Stimulated activated CD8-positive, alpha-beta memory T cell treated with anti-CD3 and anti-CD28 coated beads, Interleukin-4, amount 100 ng/mL, for 48 hours (primary cell): ENCODE data around the gene GPR157.
"Not testable (repeated sequence)": the region's sequence is repeated elsewhere in the genome, so short reads cannot be mapped to it uniquely, and the experiment has no call there.

ENCODE experiments used
- DNase-seq: peaks from one replicate; pipeline ENCODE4 v3.0.0-alpha.2; 2020

Gene GPR157, protein sequence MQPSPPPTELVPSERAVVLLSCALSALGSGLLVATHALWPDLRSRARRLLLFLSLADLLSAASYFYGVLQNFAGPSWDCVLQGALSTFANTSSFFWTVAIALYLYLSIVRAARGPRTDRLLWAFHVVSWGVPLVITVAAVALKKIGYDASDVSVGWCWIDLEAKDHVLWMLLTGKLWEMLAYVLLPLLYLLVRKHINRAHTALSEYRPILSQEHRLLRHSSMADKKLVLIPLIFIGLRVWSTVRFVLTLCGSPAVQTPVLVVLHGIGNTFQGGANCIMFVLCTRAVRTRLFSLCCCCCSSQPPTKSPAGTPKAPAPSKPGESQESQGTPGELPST

DNA sequence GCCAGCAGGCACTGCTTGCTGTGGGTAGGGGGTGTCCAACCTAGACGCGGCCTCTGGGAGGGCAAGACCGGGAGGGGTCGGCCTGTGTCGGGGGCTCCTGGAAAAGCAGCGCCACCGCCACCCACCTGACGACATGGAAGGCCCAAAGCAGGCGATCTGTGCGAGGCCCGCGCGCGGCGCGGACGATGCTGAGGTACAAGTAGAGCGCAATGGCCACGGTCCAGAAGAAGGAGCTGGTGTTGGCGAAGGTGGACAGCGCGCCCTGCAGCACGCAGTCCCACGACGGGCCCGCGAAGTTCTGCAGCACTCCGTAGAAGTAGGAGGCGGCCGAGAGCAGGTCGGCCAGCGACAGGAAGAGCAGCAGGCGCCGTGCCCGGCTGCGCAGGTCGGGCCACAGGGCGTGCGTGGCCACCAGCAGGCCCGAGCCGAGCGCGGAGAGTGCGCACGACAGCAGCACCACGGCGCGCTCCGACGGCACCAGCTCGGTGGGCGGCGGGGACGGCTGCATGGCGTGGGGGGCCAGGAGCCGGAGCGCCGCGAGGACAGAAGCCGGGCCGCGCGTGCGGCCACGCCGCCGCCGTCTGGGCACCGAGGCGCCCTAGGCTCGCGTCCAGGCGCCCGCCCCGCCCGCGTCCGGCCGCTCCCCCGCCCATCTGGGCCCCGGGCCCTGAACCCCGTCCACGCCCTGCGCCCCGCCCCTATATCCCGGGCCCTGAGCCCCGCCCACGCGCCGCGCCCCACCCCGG is at the start of gene GPR157:
Gene GPR157 (minus strand): TSS at position 583 of the 746 bp plus-strand sequence. CDS start 75 bp downstream, at position 508.
- DNase-seq = peak; percentile 87

DNA sequence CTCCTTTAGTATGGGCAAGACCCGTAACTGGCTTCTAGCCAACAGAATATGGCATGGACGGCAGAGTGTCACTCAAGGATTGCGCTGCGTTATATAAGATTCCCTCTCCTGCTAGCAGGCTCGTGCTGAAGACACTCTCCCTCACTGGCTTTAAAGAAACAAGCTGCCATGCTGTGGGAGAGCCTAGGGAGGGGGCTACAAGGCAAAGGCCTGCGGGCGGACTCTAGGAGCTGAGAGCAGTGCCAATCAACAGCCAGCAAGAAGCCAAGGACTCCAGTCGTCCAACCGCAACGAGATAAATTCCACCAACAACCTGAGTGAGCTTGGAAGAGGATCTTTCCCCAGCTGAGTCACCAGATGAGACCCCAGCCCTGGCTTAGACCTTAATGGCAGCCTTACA is 45.9 kb upstream of the GPR157 start:
- DNase-seq = no peak

DNA sequence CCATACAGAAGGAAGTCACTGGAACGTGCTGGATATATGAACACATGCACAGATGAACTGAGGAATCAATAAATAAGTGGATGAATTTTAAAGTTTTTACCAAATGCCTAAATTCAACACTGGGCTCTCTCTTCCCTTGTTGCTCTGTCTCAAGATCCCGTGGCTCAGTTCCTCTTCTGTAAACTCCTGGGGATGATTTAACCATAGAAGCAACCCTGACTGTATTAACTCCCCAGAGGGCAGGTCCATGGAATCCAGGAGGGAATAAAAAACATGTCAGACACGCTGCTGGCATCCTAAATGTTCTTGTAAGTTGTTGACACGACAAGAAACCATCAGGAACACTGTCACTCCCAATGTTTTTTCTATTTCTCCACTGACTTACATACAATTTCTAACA is 45.3 kb upstream of the GPR157 start:
- DNase-seq = no peak

DNA sequence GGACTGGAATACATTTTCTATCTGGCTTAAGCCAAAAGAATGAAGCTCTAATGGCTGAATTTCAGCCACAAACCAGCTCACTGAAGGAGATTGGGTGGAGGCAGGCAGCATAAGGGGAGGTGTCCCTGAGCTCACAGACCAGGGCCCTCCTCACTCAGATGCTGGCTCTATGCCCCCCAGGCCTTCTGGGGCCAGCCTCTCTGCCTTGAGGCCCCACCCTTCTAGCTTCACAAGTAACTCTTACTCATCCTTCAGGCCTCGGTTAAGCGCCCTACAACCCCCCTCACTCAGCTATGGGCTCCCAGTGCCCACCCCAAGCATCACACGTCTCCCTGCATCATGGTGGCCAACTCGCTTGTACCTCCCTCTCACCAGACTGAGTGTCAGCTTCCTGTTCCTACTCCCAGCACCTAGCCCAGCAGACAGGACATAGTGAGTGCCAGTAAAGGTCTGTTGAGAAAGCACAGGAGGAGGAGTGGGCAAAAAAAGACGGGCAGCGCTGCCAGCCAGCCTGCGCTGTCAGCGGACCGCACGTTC is 40.8 kb upstream of the GPR157 start:
- no peak for DNase-seq

DNA sequence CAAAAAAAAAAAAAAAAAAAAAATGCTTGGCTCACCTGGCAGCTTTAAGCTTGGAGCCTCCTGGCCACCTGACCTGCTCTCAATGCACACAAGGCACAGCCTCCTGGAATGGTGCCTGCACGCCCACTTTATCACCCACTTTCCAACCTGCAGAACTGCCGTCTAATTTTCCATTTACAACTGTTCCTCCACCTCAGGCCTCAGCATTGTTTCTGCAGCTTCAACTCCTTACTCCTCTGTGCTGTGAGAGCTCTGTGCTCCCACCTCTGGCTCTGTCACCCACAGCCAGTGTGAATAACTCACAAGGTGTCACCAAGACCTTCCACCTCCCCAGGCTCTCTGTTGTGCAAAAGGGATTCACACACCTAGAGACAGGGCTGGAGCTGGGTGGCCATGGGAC is 38.7 kb upstream of the GPR157 start:
- no peak for DNase-seq

DNA sequence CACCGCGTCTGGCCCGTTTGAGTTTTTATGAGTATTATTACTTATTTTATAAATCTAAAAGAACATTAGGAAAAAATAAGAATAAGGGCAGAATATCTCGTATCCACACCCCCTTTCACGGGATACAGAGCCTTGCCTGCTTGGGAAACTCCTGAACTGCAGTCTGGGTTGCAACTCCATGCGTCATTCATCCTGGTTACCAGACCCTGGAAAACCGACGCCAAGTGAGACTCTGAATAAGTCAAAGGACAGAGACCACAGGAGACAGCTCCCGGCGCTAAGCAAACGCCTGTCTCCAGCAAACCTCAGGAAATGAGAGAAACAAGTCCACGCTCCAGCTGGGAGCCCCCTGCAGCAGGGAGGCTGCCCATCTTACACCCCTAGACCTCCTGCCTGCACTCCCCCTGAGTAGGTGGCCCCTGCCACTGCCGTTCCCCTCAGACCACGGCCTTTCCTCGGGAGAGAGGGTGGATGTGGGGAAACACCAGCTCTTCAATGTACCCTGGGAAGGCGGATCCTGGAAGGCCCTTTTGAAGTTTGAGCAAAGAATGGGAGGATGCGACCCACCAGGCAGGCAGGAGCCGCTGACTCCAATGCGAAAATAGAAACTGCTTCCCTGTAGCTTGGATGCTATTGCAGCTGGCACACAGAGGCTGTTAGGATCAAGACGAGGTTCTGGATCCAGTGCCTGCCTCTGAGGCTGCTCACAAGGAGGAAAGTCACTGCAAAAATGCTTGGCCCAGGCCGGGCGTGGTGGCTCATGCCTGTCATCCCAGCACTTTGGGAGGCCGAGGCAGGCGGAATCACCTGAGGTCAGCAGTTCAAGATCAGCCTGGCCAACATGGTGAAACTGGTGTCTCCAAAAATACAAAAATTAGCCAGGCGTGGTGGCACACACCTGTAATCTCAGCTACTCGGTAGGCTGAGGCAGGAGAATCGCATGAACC is 37.7 kb upstream of the GPR157 start:
- DNase-seq = no peak

DNA sequence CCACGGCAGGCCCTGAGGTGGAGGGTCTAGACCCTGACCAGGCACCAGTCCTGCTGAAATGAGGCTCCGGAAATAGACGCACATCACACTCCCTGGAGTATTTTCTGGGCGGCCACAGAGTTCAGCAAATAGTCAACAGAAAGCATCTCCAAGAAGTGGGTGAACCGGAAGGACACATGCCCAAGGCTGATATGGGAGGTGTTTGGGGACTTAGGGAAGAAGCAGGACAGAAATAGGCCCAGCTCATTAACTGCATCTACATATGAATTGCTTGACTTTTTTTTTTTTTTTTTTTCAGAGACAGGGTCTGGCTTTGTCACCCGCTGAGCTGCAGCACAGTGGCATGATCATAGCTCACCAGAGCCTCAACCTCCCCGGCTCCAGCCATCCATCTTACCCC is 36.5 kb upstream of the GPR157 start:
- no peak for DNase-seq

DNA sequence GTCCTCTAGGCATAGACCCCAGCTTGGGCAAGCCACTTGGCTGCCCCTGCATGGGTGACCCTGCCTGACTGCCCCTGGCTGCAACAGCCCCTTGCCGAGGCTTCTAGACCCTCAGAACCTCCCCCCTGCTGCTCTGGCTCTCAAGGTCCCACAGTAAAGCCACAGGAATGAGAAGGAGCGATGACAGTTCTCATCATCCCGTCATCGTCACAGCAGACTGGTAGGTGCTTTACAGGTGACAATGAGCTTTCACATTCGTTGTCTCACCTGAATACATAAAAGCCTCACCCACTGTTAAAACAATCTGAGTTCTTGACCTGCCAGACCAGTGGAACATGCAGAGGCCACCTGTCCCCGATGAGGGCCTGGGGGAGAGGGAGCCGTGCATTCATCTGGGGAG is 36.0 kb upstream of the GPR157 start:
- no peak for DNase-seq

DNA sequence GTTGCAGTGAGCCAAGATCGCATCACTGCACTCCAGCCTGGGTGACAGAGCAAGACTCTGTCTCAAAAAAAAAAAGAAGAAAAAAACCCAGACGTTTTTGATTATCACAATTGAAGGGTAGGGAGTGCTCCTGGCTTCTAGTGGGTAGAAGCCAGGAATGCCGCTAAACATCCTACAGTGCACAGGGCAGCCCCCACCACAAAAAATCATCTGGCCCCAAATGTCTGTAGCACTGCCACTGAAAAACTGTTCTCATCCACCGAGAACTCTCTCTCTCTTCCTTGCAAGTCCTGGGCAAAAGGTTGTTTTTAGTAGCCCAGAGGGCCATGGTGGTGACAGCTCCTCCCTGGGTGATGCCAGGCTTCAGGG is 35.6 kb upstream of the GPR157 start:
- DNase-seq = no peak

DNA sequence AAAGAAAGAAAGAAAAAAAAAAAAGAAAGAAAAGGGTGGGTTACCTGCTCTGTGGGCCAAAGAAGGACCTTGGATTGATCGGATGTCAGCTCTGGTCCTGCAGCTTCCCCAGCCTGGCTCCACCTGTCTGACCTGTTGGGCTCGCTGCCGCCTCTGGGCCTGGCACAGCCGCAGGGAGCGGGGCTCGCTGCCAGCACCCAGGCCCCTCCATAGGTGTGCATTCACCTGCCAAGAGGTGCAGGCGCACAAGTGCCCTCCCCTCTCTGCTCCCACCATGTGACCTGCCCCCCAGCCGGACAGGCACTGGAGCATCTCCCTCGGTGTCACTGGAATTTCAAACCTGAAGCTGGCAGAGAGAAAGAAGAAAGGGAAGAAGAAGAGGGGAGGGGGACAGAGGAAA is 33.1 kb upstream of the GPR157 start:
- DNase-seq = no peak

DNA sequence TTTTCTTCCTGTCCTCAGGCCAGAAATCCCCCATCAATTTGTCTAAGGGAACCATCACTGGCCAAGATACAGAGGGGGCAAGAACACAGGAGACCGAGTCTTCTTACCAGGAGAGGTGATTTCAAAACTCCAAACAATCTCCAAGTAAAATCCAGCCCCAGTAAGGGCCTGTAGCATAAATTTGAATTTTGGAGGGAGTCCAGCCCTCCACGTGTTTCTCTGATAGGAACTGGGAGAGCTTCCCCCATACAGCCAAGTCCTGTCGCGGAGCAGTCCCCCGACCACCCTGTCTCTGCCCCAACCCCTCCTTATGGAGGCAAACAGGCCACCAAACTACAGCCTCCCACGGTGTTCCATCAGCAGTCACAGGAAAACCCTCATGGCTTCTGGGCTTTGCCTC is 32.4 kb upstream of the GPR157 start:
- no peak for DNase-seq

DNA sequence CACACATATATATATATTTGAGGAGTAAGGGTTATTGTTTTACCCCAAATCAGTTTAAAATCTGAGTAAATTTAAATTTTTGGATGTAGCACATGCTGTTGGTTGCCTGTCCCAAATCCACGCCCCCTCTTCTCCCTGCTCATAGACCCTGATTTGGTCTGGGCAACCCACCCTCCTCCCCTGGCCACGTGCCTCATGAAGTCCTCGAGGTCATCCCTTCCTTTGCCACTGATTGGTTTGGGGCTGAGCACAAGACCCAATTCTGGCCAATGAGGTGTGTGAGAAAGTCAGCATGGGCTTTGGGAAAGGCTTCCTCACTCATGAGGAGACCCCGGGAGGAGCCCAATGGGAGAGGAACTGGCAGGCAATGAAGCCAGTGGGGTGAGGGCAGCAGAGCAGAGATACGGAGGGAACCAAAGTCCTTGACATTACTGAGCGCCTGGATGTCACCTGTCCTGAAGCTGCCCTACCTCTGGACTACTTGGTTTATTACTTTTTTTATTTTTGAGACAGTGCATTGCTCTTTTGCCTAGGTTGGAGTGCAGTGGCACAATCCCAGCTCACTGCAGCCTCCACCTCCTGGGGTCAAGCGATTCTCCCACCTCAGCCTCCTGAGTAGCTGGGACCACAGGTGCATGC is 31.3 kb upstream of the GPR157 start:
- DNase-seq = no peak

DNA sequence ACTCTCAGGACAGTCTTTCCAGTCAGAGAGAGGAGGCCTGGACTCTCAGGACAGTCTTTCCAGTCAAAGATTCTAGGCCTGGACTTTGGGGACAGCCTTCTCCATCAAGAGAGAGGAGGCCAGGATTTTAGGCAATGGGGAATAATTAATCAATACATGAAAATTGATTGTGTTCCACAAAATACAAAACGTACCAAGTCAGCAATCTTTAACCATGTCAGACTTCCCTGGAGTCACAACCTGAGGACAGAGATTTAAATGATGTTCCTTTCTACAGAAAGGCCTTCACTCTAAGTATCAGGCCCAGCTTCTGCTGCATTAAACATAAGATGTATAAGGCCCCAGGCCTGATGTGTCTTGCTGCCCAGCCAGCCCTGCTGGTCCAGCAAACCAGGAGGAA is 27.0 kb upstream of the GPR157 start:
- no peak for DNase-seq

DNA sequence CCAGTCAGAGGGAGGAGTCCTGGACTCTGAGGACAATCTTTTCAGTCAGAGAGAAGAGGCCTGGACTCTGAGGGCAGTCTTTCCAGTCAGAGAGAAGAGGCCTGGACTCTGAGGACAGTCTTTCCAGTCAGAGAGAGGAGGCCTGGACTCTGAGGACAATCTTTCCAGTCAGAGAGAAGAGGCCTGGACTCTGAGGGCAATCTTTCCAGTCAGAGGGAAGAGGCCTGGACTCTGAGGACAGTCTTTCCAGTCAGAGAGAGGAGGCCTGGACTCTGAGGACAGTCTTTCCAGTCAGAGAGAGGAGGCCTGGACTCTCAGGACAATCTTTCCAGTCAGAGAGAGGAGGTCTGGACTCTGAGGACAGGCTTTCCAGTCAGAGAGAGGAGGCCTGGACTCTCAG is 26.5 kb upstream of the GPR157 start:
- DNase-seq = not testable (repeated sequence)

DNA sequence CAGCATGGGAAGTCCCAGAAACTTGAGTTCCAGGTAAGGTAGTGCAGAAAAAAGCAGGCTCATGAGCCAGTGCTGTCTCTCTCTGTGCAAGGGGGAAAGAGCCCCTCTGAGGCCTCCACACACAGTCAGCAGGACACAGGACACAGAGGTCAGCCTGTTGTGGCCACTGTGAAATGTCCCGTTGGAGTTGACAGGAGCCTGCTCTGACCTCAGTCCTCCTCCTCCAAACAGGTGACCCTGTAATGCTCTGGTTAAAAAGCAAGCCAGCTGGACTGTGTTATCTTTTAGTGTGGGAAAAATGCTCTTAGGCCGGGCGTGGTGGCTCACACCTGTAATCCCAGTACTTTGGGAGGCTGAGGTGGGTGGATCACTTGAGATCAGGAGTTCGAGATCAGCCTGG is 24.2 kb upstream of the GPR157 start:
- DNase-seq = no peak

DNA sequence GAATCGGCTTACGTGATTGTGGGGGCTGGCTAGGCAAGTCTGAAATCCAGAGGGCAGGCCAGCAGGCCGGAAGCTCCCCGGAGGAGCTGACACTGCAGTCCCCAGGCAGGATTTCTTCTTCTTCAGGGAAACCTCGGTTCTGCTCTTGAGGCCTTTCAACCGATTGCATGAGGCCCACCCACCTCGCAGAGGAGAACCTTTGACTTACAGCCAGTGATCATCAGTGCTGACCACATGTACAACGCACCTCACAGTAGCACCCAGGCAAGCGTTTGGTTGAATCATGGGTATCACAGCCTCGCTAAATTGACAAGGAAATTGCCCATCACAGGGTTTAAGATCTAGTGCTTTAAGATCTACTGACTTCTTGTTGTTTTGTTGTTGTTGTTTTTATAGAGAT is 23.6 kb upstream of the GPR157 start:
- no peak for DNase-seq

DNA sequence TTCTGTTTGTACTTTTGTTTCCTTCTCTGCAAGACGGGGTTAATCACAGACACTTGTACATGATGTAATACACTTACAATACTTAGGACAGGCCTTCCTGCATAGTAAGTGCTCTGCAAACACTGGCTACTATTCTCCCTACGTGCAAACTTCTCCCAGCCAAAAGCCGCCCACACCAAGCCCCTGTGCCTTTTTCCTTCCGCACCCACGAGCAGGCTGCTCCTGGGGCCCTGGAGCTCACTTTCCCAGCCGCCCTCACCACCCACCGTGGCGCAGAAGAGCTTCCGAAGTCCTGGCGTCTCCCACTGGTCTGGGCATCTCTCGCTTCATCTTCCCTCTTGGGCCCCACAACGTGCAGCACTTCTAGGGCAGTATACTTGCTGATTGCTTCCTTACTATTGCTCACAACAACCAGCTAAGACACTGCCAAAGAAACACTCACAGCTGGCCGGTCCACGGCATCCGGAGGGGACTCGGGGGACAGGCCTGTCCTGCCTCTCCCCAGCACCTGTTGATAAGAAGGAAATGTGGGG is 22.5 kb upstream of the GPR157 start:
- no peak for DNase-seq

DNA sequence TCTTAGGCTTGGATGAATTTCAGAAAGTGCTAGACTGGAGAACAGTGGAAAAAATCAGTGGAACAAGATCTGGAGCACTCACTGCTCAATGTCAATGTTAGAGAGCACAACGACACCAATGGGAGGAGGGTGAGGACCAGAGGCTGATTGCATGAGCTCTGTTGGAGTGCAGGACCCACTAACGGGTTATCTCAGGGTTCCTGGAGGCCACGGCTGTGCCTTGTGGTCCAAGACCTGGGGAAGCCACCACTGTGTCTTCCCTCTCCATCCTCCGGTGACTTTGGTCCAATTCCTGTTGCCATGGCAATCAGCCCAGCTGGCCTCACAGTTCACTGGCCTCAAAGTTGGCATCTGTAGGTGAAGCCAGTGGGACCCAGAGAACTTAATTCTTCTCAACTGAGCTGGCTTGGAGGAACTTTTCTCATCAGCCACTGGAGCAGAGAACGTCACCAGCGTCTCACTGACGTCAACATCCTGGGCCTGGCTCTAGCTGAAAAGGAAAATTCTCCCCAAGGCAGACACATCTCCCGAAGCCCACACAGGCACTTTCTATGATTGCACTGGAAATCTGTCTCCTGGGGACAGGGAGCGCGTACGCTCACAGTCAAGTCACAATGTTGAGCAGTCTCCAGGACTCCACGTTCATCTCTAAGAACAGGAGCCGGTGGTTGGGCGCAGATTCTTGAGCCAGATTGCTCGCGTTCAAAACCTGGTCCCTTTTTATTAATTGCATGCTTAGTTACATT is 21.9 kb upstream of the GPR157 start:
- no peak for DNase-seq

DNA sequence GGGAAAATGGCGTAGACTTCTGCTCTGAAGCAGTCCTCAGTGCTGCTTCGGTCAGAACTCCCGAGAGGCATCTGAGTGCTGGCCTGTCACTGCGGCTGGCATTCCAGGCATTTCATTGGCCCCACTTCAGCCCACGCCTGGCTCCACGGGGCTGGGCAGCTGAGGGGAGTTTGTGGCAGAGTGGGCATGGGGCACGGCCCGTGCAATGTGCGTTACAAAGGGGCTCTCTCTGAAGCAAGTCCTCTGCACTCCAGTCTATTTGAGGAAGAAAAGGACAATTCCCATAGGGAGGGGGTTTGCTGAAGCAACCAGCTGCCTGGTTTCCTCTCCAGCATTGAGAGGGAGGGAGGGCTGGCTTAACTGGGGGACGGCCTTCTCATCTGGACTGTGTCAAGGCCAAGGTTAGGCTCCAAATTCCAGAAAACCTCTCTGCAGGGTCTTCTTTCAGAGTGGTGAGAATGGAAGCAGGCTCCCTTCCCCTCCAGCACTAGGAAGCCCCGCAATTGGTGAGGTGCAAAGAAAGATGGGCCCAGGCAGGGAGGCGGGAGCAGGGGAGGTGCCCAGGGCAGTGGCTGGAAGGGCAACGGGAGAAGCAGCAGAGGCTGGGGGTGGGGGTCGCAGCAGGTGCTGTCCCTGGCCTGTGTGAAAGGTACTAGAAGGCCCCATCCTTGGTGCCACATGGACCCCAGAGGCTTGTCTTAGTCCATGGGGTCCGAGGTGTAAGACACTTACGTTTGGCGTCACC is 21.1 kb upstream of the GPR157 start:
- DNase-seq = no peak

DNA sequence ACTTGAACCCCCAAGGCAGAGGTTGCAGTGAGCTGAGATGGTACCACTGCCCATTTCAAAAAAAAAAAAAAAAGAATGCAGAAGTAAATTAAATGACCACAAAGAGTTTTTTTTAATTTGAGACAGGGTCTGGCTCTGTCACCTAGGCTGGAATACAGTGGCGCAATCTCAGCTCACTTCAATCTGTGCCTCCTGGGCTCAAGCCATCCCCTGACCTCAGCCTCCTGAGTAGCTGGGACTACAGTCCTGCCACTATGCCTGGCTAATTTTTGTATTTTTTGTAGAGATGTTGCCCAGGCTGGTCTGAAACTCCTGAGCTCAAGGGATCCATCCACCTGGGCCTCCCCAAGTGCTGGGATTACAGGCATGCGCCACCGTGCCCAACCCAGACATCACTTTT is 20.2 kb upstream of the GPR157 start:
- DNase-seq = no peak

DNA sequence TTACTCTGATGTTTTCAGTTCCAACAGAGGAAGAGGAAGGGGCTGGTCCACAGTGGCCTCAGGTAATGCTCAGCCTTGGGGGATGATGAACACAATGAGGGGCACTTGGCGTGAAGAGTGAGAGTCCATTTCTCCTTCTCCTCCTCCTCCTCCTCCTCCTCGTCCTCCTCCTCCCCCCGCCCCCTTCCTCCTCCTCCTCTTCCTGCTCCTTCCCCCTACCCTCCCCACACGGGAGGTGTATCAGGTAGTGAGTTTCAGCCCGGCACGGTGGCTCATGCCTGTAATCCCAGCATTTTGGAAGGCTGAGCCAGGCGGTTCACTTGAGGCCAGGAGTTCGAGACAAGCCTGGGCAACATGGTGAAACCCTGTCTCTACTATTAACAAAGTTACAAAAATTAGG is 17.3 kb upstream of the GPR157 start:
- no peak for DNase-seq
